ENCODE results near the gene PLXNB2. TPM values are rescaled to one million over a fixed set of nuclear protein-coding genes. Genes with fewer than 3 reads are reported as not detected.

The PLXNB2 gene
- total and polyA plus RNA-seq, 2 of the 4 experiments (the other 2 are of a cell fraction), result 73.1 to 202 TPM

- TF ChIP-seq MXI1 (IDR thresholded peaks at IDR 0.05; ENCODE audit: borderline replicate concordance, low read depth, low read length) (peak; percentile 93), SMC3 (IDR thresholded peaks at IDR 0.05; ENCODE audit: low read depth, low read length) (peak; percentile 70)
Measured at GRCh38 chr22:50326956-50327710, 19.7 kb upstream of the PLXNB2 start, which contains the start of gene DENND6B (continued).

- intact Hi-C loops (cut with micrococcal nuclease), result loop anchor here (2.0 to 5.0 kb wide), 4 partner anchors 20 to 74 kb away; partner anchors contain the start of genes MAPK11 and PLXNB2
- H3K79me1 ChIP-seq (ENCODE audit: low read depth in 1 of 2, low read length in 2 of 2), result peaks cover 11 to 26% of the 10 kb centered on the region in 2 experiments
- peaks cover 14% of the 10 kb centered on the region for H3K9me1 ChIP-seq (ENCODE audit: insufficient read depth, low read length)
- H2AFZ ChIP-seq (replicated peaks; ENCODE audit: low read length, poor library complexity), result peak overlapping the region; percentile 96
- H4K8ac ChIP-seq (ENCODE audit: low read depth in 2 of 2, low read length in 2 of 2), result peak overlapping the region in 1 of 2 experiments; percentile 54; a peak in 1 of 4 replicates
- ChIA-PET CTCF (interaction anchor here (0.9 to 1.0 kb wide), 2 partner anchors 16 to 32 kb away, joined by 3 to 4 read pairs; no protein-coding TSS in a partner anchor), POLR2A (ENCODE audit: unreplicated experiment) (no interaction called here)
- peak overlapping the region; percentile 56 for H2BK5ac ChIP-seq (ENCODE audit: low read depth, low read length, poor library complexity, severe bottlenecking)
- no TSS peak for BruUV-seq (replicated peaks)
- H3K23ac ChIP-seq (ENCODE audit: low read depth, low read length), result peak overlapping the region; percentile 76
- H3K4me2 ChIP-seq (ENCODE audit: low read depth, low read length), result peak overlapping the region; percentile 89
- H3K4me1 ChIP-seq (ENCODE audit: control insufficient read depth, insufficient read depth, low read length), result peaks cover 8% of the 10 kb centered on the region
- H3K14ac ChIP-seq (replicated peaks; ENCODE audit: low read depth, low read length), result peak overlapping the region; percentile 33
- dilution Hi-C loops (cut with HindIII; ENCODE audit: low sequenced_read_pairs, unreplicated experiment), result no loop called here
- H3K9ac ChIP-seq (ENCODE audit: low read depth, low read length), result peak overlapping the region; percentile 79
- H3K4ac ChIP-seq (ENCODE audit: low read depth, low read length), result peak overlapping the region; percentile 53
- H3K27ac ChIP-seq (ENCODE audit: insufficient read depth, low read length), result peak overlapping the region; percentile 47
- H2AK9ac ChIP-seq (replicated peaks; ENCODE audit: low read depth, low read length, poor library complexity), result peak overlapping the region; percentile 92
- H3K56ac ChIP-seq (ENCODE audit: extremely low read depth, insufficient read depth, low read length), result no peak overlapping the region
- H2BK20ac ChIP-seq (ENCODE audit: low read depth, low read length), result no peak overlapping the region
- H3K9me3 ChIP-seq (ENCODE audit: control insufficient read depth, insufficient read depth, low read length), result no peaks in the 10 kb centered on the region
- no peak overlapping the region for H2BK15ac ChIP-seq (ENCODE audit: low read depth, low read length)
- no peak for DNase-seq
- no peaks in the 10 kb centered on the region for H4K20me1 ChIP-seq (ENCODE audit: insufficient read depth, low read length)
- 10% methylated on average over 29 of the region's 56 CpGs; no CpG with 5 or more reads in 1 of the 2 experiments for WGBS, 2 experiments (ENCODE audit: extremely low coverage in 2 of 2, insufficient read length in 1 of 2)
- H3K4me3 ChIP-seq (ENCODE audit: insufficient read depth, low read depth, low read length), result peak overlapping the region; percentile 86
- peak overlapping the region; percentile 30; the same call in 1 of the 2 replicates for H2BK120ac ChIP-seq (ENCODE audit: low read depth, low read length)
- H4K5ac ChIP-seq (ENCODE audit: low read depth, low read length), result peak overlapping the region; percentile 49; the same call in 1 of the 2 replicates
- in situ Hi-C loops (cut with MboI; ENCODE audit: low sequenced_read_pairs), result loop anchor here (5.0 to 10.0 kb wide), 2 partner anchors 52 to 74 kb away; partner anchors contain the start of genes HDAC10 and MAPK11
- no peaks in the 10 kb centered on the region for H3K27me3 ChIP-seq (ENCODE audit: control insufficient read depth, insufficient read depth, low read length)
- no peak overlapping the region for H3K18ac ChIP-seq (ENCODE audit: low read depth, low read length)
- peak overlapping the region; percentile 11; the same call in 1 of the 2 replicates for H2AK5ac ChIP-seq (ENCODE audit: low read depth, low read length)
- no peaks in the 10 kb centered on the region for H3K36me3 ChIP-seq (ENCODE audit: control insufficient read depth, insufficient read depth, low read length)
- peak overlapping the region; percentile 20; the same call in 1 of the 2 replicates for H4K91ac ChIP-seq (ENCODE audit: insufficient read depth, low read depth, low read length)
- ATAC-seq (ENCODE audit: low read depth), result peak; percentile 40
- TF ChIP-seq MXI1 (IDR thresholded peaks at IDR 0.05; ENCODE audit: borderline replicate concordance, low read depth, low read length) (no peak), SMC3 (IDR thresholded peaks at IDR 0.05; ENCODE audit: low read depth, low read length) (no peak), RCOR1 (IDR thresholded peaks at IDR 0.05; ENCODE audit: insufficient replicate concordance, low read length) (no peak), BHLHE40 (IDR thresholded peaks at IDR 0.05; ENCODE audit: low read depth, low read length) (no peak), CEBPB (IDR thresholded peaks at IDR 0.05; ENCODE audit: low read depth, low read length) (no peak), RFX5 (IDR thresholded peaks at IDR 0.05; ENCODE audit: low read depth, low read length) (no peak), ELK1 (IDR thresholded peaks at IDR 0.05; ENCODE audit: borderline replicate concordance, low read depth, low read length) (no peak), MAFK (IDR thresholded peaks at IDR 0.05; ENCODE audit: low read depth, low read length) (no peak), CTCF (conservative IDR thresholded peaks at IDR 0.05; ENCODE audit: low read depth, low read length) (no peak), RAD21 (IDR thresholded peaks at IDR 0.05; ENCODE audit: low read length) (no peak)
Measured at GRCh38 chr22:50326225-50326955, 18.9 kb upstream of the PLXNB2 start.
